ENCODE results near the gene ERBB4. TPM values are rescaled to one million over a fixed set of nuclear protein-coding genes. Genes with fewer than 3 reads are reported as not detected.

Gene ERBB4
- total and polyA plus RNA-seq, 9 donors: 0.08 to 22.3 (median 1.2) TPM

DNA sequence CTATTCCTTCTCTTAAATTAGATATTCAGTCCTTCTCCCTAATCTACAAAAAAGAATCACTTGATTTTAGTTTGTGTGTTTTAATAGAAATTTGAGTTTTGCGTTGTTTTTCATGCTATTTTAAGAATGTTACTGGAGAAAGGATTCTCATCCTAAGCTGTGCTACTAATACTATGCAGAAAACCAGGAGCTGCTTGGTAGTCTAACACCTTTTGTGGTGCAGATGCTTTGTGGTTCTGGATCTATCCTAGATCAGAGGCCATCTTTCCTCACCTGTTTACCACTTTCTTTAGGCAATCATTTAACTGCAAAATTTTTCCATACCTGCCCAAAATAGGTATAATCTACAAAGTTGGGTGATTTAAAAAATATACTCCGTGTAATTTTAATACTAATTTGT, 1158.6 kb downstream of the ERBB4 start:
- Histone ChIP-seq H3K4me1 (ENCODE audit: insufficient read depth) (no peaks in the 10 kb centered on the region), H3K9me3 (no peaks in the 10 kb centered on the region), H3K27ac (no peak overlapping the region), H3K4me3 (no peak overlapping the region), H3K36me3 (no peaks in the 10 kb centered on the region), H3K27me3 (no peaks in the 10 kb centered on the region)
- DNase-seq: no peak
- 84 to 87% (median 85%) methylated on average over 2 of the region's 2 CpGs for WGBS, 3 donors
- TF ChIP-seq EP300 (IDR thresholded peaks at IDR 0.05): no peak
- no peak for TF ChIP-seq POLR2A (IDR thresholded peaks at IDR 0.05)
- TF ChIP-seq, protein P1, sequence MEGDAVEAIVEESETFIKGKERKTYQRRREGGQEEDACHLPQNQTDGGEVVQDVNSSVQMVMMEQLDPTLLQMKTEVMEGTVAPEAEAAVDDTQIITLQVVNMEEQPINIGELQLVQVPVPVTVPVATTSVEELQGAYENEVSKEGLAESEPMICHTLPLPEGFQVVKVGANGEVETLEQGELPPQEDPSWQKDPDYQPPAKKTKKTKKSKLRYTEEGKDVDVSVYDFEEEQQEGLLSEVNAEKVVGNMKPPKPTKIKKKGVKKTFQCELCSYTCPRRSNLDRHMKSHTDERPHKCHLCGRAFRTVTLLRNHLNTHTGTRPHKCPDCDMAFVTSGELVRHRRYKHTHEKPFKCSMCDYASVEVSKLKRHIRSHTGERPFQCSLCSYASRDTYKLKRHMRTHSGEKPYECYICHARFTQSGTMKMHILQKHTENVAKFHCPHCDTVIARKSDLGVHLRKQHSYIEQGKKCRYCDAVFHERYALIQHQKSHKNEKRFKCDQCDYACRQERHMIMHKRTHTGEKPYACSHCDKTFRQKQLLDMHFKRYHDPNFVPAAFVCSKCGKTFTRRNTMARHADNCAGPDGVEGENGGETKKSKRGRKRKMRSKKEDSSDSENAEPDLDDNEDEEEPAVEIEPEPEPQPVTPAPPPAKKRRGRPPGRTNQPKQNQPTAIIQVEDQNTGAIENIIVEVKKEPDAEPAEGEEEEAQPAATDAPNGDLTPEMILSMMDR (IDR thresholded peaks at IDR 0.05): no peak
- intact Hi-C loops (cut with DNase I): no loop called here

DNA sequence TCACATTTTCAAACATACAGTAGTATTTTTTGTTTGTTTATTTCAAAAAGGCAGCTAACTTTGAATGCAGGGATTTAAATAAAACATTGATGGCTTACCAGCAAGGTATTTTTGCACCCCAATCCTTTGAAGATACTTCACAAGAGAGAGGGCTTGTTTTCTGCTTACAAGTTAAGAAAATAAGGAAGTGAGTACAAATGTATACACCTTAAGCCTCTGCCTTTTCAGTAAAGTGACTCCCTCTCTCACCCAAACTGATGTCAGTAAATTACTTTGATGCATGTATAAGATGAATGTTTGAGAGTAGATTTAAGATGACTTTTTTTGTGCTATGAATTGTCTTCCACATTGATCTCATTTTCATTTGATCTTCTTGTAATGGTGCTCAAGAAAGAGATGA, 1162.2 kb downstream of the ERBB4 start:
- H3K27me3 ChIP-seq: no peaks in the 10 kb centered on the region
- TF ChIP-seq, protein P1 (IDR thresholded peaks at IDR 0.05): no peak
- TF ChIP-seq POLR2A (IDR thresholded peaks at IDR 0.05) (no peak), EP300 (IDR thresholded peaks at IDR 0.05) (no peak)
- H3K9me3 ChIP-seq: no peaks in the 10 kb centered on the region
- H3K4me3 ChIP-seq: no peak overlapping the region
- intact Hi-C loops (cut with DNase I): loop anchor here in 1 of 4 donors (2.0 kb wide), 1 partner anchor 24 kb away; no protein-coding TSS in a partner anchor
- no peak for DNase-seq
- no peaks in the 10 kb centered on the region for H3K4me1 ChIP-seq (ENCODE audit: insufficient read depth)
- H3K36me3 ChIP-seq: no peaks in the 10 kb centered on the region
- no peak overlapping the region for H3K27ac ChIP-seq

DNA sequence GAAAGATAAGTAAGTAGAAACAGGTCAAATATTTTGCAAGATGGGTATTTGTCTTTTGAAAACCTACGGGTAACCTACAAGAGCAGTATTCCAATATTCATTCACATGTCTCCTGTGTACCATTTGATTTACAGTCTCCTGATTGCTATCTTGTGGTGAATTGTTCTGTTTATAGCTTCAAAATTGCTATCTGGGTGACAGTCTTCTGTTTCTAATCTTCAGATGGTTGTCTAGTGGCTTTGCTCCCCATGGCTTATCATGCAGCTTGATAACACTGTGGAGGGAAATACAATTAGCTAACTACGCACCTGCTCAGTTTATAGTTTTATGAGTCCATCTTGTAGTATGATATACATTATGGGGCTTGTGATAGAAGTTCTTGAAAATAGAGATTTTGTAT, 1165.4 kb downstream of the ERBB4 start:
- TF ChIP-seq, protein P1 (IDR thresholded peaks at IDR 0.05): no peak
- no peak for TF ChIP-seq EP300 (IDR thresholded peaks at IDR 0.05)
- TF ChIP-seq POLR2A (IDR thresholded peaks at IDR 0.05): no peak
- DNase-seq: no peak
- H3K27me3 ChIP-seq: no peaks in the 10 kb centered on the region
- WGBS, 3 donors: 76 to 88% (median 77%) methylated on average over 2 of the region's 2 CpGs
- H3K9me3 ChIP-seq: no peaks in the 10 kb centered on the region
- no peak overlapping the region for H3K27ac ChIP-seq
- no peak overlapping the region for H3K4me3 ChIP-seq
- intact Hi-C loops (cut with DNase I): no loop called here
- no peaks in the 10 kb centered on the region for H3K36me3 ChIP-seq
- no peaks in the 10 kb centered on the region for H3K4me1 ChIP-seq (ENCODE audit: insufficient read depth)

DNA sequence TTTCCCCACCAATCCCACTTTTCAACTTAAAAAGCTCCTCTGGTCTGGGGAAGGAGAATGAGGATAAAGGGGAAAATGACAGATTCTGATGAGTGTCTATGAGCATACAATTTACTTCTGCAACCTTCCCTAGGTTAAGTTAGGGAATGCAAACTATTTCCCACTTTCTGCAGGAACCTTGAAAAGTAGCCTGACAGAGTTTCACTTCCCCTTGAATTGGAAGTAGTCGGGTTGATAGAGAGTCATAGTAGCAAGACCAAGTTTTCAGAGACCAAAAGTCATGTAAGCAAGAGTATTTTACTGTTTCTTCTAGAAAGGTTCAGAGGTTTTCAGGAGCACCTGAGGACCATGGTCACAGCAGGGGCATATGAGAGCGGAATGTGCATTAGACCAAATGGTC, 1167.1 kb downstream of the ERBB4 start:
- Histone ChIP-seq H3K9me3 (no peaks in the 10 kb centered on the region), H3K27me3 (no peaks in the 10 kb centered on the region), H3K4me3 (no peak overlapping the region), H3K36me3 (no peaks in the 10 kb centered on the region), H3K4me1 (ENCODE audit: insufficient read depth) (no peaks in the 10 kb centered on the region), H3K27ac (no peak overlapping the region)
- TF ChIP-seq POLR2A (IDR thresholded peaks at IDR 0.05) (no peak), EP300 (IDR thresholded peaks at IDR 0.05) (no peak)
- TF ChIP-seq, protein P1 (IDR thresholded peaks at IDR 0.05): no peak
- intact Hi-C loops (cut with DNase I): no loop called here
- WGBS, 3 donors: 83 to 89% (median 88%) methylated on average over 2 of the region's 2 CpGs
- no peak for DNase-seq

DNA sequence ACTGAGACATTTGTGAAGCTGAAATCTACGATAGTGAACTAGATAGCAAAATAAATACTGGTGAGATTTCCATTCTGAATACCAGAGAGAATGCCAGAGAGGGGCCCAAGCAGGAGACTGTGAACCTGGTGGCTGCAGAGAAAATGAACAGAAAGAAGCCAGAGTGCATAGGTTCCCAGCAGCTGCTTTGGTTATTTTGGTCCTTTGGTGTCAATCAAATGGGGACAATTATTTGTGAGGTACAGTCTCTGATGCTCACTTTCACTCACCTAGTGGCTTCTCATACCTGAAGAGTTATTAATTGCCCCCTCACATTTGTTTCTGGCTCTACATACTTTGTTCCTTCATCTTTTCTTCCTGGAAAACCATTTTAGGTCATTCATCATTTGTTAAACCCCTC, 1170.1 kb downstream of the ERBB4 start:
- no peak overlapping the region for H3K4me3 ChIP-seq
- no peaks in the 10 kb centered on the region for H3K9me3 ChIP-seq
- WGBS, 3 donors: 35 to 61% (median 42%) methylated on average over 1 of the region's 1 CpG
- H3K27me3 ChIP-seq: no peaks in the 10 kb centered on the region
- no peaks in the 10 kb centered on the region for H3K4me1 ChIP-seq (ENCODE audit: insufficient read depth)
- intact Hi-C loops (cut with DNase I): no loop called here
- DNase-seq: no peak
- H3K36me3 ChIP-seq: no peaks in the 10 kb centered on the region
- TF ChIP-seq, protein P1 (IDR thresholded peaks at IDR 0.05): no peak
- TF ChIP-seq POLR2A (IDR thresholded peaks at IDR 0.05) (no peak), EP300 (IDR thresholded peaks at IDR 0.05) (no peak)
- no peak overlapping the region for H3K27ac ChIP-seq

Measured in ovary (tissue), 9 donors.